Activated CD8-positive, alpha-beta memory T cell treated with anti-CD3 and anti-CD28 coated beads, Interleukin-2, amount 10 ng/mL, durations not matched to agents 7 days and 5 days (primary cell): ENCODE results near the gene SYNM. TPM values are rescaled to one million over a fixed set of nuclear protein-coding genes. Genes with fewer than 3 reads are reported as not detected.

Experiments used
- ATAC-seq: fragments of 150-1000 bp; cut with Tn5 transposase; one replicate; pipeline ENCODE4 v1.10.0; 2021; ENCODE audit warnings: moderate library complexity
- CTCF ChIA-PET: fragments of 350-600 bp; sonication (Branson Sonifier 250); formaldehyde crosslinking; loops from one replicate; lab custom pipeline; 2021; ENCODE audit warnings: antibody characterized with exemption; lab: Charles Lee
- DNase-seq: peaks from one replicate; pipeline ENCODE4 v3.0.0-alpha.2; 2020
- H3K27ac Mint-ChIP-seq: one replicate; pipeline ENCODE4 v1.8.0; 2021; ENCODE audit warnings: mild to moderate bottlenecking, mixed read lengths
- H3K27me3 Mint-ChIP-seq: one replicate; pipeline ENCODE4 v1.8.0; 2021; ENCODE audit warnings: mixed read lengths
- H3K36me3 Mint-ChIP-seq: one replicate; pipeline ENCODE4 v1.8.0; 2021; ENCODE audit warnings: mild to moderate bottlenecking, mixed read lengths
- H3K4me1 Mint-ChIP-seq: one replicate; pipeline ENCODE4 v1.8.0; 2021; ENCODE audit warnings: mixed read lengths
- H3K4me3 Mint-ChIP-seq: one replicate; pipeline ENCODE4 v1.8.0; 2021; ENCODE audit warnings: mild to moderate bottlenecking, moderate library complexity, mixed read lengths
- H3K9me3 Mint-ChIP-seq: one replicate; pipeline ENCODE4 v1.8.0; 2022; ENCODE audit warnings: low read depth, mixed read lengths
- total RNA-seq, 2 experiments: library from RNA; stranded (reverse); gene quantifications; one replicate each; pipeline ENCODE4 v1.2.3, GENCODE V29; 2021

SYNM gene
- total RNA-seq, 2 experiments from 2014 or later: 1.5 TPM

- no peaks in the 10 kb centered on the region for H3K4me1 Mint-ChIP-seq
- no peaks in the 10 kb centered on the region for H3K36me3 Mint-ChIP-seq
- no peak overlapping the region for H3K4me3 Mint-ChIP-seq
- CTCF ChIA-PET: interaction anchor here (1.4 kb wide), 1 partner anchor 66 kb away, joined by 5 read pairs; no protein-coding TSS in a partner anchor
- H3K27me3 Mint-ChIP-seq: no peaks in the 10 kb centered on the region
- H3K27ac Mint-ChIP-seq: no peak overlapping the region
- DNase-seq: no peak
- ATAC-seq: no peak
- no peaks in the 10 kb centered on the region for H3K9me3 Mint-ChIP-seq
These were observed 65.0 kb downstream of the SYNM start for GRCh38 chr15:99169769-99170311.

DNA sequence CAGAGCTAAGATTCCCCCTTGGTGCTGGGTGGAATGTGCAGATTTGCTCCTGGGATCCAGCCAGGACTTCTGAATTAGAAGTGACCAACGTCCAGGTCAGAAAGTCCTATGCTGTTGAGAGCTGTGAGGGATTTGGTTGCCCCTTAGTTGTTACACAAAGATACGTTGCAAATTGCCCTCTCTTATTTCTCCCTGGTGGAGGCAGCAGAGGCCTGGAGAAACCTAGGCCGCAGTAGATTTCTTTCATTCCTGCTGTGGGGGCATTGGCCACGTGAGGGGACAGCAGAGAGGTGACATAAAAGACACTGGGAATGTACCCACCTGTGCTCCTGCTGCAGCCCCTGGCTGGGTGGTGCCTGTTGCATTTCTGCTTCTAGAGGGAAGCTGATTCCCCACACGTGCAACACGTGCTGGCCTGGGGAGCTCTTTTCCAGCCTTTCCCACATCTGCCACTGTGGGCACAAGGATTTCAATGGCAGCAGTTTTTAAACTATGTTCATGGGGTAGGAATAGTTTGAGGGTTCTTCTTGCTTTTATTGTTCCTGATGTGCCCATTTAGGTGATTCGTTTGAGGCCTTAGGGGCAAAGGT, 65.7 kb downstream of the SYNM start:
- Mint-ChIP-seq H3K4me3 (no peak overlapping the region), H3K36me3 (no peaks in the 10 kb centered on the region), H3K4me1 (no peaks in the 10 kb centered on the region), H3K27me3 (no peaks in the 10 kb centered on the region), H3K27ac (no peak overlapping the region), H3K9me3 (no peaks in the 10 kb centered on the region)
- DNase-seq (no peak), ATAC-seq (no peak)
- CTCF ChIA-PET: interaction anchor here (1.4 kb wide), 1 partner anchor 67 kb away, joined by 5 read pairs; no protein-coding TSS in a partner anchor

GRCh38 chr15:99172171-99172570, 67.3 kb downstream of the SYNM start:
- Mint-ChIP-seq H3K27me3 (no peaks in the 10 kb centered on the region), H3K4me1 (no peaks in the 10 kb centered on the region), H3K9me3 (no peaks in the 10 kb centered on the region), H3K36me3 (no peaks in the 10 kb centered on the region), H3K4me3 (no peak overlapping the region), H3K27ac (no peak overlapping the region)
- ATAC-seq: no peak
- no peak for DNase-seq
- CTCF ChIA-PET: no interaction called here

DNA sequence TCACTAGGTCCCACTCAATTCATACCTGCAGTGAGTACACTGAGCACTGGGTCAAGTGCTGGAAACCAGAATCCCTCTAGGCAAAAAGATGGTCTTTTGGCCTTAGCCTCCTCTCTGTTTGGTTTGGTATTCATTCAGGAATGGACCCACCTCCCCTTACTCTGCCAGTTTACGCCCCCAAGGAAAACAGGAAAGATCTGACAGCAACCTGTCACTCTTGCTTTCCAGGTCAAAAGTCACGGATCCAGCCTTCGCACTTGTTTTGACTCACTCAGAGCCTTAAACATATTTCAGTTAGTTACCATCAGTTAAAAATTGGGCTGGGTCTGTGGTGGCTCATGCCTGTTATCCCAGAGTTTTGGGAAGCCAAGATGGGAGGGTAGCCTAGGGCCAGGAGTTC, 68.1 kb downstream of the SYNM start:
- Mint-ChIP-seq H3K27ac (no peak overlapping the region), H3K9me3 (no peaks in the 10 kb centered on the region), H3K4me3 (no peak overlapping the region), H3K36me3 (no peaks in the 10 kb centered on the region), H3K4me1 (no peaks in the 10 kb centered on the region), H3K27me3 (no peaks in the 10 kb centered on the region)
- no peak for ATAC-seq
- no peak for DNase-seq
- CTCF ChIA-PET: no interaction called here

DNA sequence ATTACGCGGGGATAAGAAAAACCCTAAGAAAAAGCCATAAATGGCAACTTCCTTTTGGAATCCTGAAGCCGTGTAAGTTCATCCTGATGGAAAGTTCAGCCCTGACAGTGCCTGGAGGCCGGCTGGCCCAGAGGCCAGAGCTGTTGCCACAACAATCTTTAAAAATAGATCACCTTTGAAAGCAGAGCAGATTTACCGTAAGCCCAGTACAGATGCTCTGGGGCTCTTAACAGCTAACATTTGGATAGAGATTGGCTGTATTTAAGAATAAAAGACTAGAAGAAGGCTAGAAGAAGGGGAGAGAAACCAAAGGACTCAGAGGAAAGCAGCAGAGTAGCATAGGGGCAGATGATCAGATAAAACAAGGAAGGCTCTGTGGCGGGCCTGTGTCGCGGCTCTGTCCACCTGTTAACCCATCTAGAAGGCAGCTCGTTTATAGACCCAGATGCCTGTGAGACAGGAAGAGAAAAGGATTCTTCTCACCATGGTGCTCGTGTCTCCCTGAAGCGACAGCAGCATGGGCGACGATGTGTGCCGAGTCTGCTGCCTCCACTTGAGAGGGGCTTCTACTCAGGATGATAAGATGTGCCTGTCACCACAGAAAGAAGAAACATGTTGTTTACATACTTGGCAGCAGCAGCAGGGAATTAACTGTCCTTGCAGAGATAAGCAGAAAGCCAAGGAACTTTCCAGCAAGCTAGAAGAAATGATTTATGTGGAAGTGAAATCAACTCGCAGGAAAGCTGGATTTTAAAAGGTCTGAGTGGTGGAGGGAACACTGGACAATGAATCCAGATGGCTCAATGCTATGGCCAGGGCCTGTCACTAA, 69.9 kb downstream of the SYNM start:
- DNase-seq (no peak), ATAC-seq (no peak)
- CTCF ChIA-PET: no interaction called here
- no peak overlapping the region for H3K27ac Mint-ChIP-seq
- no peaks in the 10 kb centered on the region for H3K9me3 Mint-ChIP-seq
- no peak overlapping the region for H3K4me3 Mint-ChIP-seq
- no peaks in the 10 kb centered on the region for H3K4me1 Mint-ChIP-seq
- no peaks in the 10 kb centered on the region for H3K27me3 Mint-ChIP-seq
- no peaks in the 10 kb centered on the region for H3K36me3 Mint-ChIP-seq

GRCh38 chr15:99176757-99177156, 71.9 kb downstream of the SYNM start:
- Mint-ChIP-seq H3K4me1 (no peaks in the 10 kb centered on the region), H3K27ac (no peak overlapping the region), H3K36me3 (no peaks in the 10 kb centered on the region), H3K27me3 (peaks cover 2% of the 10 kb centered on the region), H3K9me3 (no peaks in the 10 kb centered on the region), H3K4me3 (no peak overlapping the region)
- ATAC-seq (no peak), DNase-seq (no peak)
- CTCF ChIA-PET: no interaction called here

DNA sequence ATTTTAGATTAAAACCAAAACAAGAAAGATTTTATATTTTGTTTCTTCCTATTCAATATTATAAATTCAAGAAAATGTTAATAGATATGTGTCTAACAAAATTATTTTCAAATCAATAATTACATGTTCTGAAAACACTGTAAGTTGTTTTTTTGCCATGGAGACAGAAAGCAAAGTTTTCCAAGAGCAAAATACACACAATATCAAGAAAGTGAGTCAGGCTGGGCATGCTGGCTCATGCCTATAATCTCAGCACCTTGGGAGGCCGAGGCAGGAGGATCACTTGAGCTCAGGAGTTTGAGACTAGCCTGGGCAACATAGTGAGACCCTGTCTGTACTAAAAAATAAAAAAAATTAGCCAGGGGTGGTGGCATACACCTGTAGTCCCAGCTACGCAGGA, 72.8 kb downstream of the SYNM start:
- Mint-ChIP-seq H3K27ac (no peak overlapping the region), H3K4me3 (no peak overlapping the region), H3K27me3 (peaks cover 7% of the 10 kb centered on the region), H3K4me1 (no peaks in the 10 kb centered on the region), H3K36me3 (no peaks in the 10 kb centered on the region), H3K9me3 (no peaks in the 10 kb centered on the region)
- CTCF ChIA-PET: no interaction called here
- DNase-seq (no peak), ATAC-seq (no peak)

GRCh38 chr15:99180086-99180963, 75.4 kb downstream of the SYNM start:
- DNase-seq (no peak), ATAC-seq (no peak)
- Mint-ChIP-seq H3K27me3 (peaks cover 11% of the 10 kb centered on the region), H3K4me3 (no peak overlapping the region), H3K9me3 (no peaks in the 10 kb centered on the region), H3K36me3 (no peaks in the 10 kb centered on the region), H3K27ac (no peak overlapping the region), H3K4me1 (no peaks in the 10 kb centered on the region)
- CTCF ChIA-PET: no interaction called here

- H3K4me3 Mint-ChIP-seq: no peak overlapping the region
- no peaks in the 10 kb centered on the region for H3K4me1 Mint-ChIP-seq
- H3K36me3 Mint-ChIP-seq: no peaks in the 10 kb centered on the region
- peaks cover 11% of the 10 kb centered on the region for H3K27me3 Mint-ChIP-seq
- ATAC-seq (no peak), DNase-seq (no peak)
- H3K27ac Mint-ChIP-seq: no peak overlapping the region
- CTCF ChIA-PET: no interaction called here
- H3K9me3 Mint-ChIP-seq: no peaks in the 10 kb centered on the region
These were observed 76.1 kb downstream of the SYNM start for GRCh38 chr15:99180964-99181306.

DNA sequence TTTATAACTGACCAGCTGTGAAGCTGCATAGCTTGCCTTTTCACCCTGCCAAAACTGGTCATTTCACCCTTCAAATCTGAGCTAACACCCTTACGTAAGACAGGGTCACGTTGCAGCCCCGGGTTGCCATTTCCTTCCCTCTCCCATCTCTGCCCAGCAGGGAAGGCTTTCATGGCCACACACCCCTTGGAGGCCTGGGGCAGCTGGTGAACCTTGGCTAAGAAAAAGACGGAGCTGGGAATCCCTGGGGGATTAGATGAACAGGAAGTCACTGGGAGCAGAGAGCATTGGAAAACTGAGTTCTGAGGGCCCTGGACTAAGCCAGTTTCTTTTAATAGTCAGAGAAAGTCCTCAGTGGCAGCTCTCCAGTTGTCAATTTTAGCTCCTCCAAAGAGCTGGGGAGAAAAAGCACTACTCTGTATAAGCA, 76.7 kb downstream of the SYNM start:
- CTCF ChIA-PET: no interaction called here
- Mint-ChIP-seq H3K27me3 (peaks cover 11% of the 10 kb centered on the region), H3K36me3 (no peaks in the 10 kb centered on the region), H3K4me3 (no peak overlapping the region), H3K9me3 (no peaks in the 10 kb centered on the region), H3K4me1 (no peaks in the 10 kb centered on the region), H3K27ac (no peak overlapping the region)
- DNase-seq (no peak), ATAC-seq (no peak)

- Mint-ChIP-seq H3K9me3 (no peaks in the 10 kb centered on the region), H3K27me3 (peaks cover 12% of the 10 kb centered on the region), H3K36me3 (no peaks in the 10 kb centered on the region), H3K4me3 (no peak overlapping the region), H3K4me1 (no peaks in the 10 kb centered on the region), H3K27ac (no peak overlapping the region)
- CTCF ChIA-PET: no interaction called here
- ATAC-seq: no peak
- no peak for DNase-seq
These were observed 77.9 kb downstream of the SYNM start for GRCh38 chr15:99182791-99183190.
